GM19324 (cell line): ENCODE data around the gene TBC1D7.
A peak's percentile ranks its signal among the peaks of the same experiment; 100 is the strongest.

Source experiments
- ATAC-seq: cut with Tn5 transposase; IDR thresholded peaks from one replicate; pipeline ENCODE4 v1.9.1; 2021; ENCODE audit warnings: mild to moderate bottlenecking, moderate library complexity; ENCODE audit not compliant: unreplicated experiment, low FRiP score

TBC1D7 gene

DNA sequence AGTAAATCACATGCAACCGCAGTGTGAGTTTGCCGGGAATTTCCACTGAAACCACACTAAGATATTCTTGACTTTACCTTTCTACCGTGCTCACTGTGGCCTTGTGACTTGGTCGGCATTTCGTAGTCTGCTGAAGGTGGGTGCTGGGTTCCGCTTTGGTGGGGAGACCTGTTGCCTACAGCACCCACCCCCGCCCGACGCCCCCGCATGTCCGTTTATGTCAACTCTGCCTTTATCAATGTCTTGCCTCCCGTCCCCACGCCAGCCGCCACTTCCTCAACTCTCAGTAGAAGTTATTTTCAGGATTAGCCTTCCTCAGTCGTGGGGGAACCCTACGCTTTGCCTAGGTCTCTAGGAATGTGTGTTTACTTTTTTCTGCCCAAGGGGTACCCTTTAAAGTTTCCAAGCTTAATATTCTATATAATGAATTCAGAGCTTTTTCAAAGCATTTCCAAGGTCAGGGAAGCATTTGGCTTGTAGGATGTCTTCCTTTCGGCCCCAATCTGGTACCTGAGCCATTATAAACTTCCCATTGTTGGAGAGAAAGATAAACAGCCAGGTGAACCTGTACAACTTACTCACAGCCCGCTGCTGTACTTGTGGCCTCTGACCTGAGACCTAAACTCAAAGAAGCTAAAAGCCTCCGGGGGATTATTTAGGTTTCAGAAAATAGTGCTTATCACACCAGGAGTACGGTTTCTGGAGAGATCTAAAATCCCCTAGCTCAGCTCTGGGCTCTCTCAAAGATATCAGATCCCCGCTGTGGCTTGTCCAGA lies 54.2 kb downstream of the TBC1D7 start:
- ATAC-seq: peak; percentile 46

DNA sequence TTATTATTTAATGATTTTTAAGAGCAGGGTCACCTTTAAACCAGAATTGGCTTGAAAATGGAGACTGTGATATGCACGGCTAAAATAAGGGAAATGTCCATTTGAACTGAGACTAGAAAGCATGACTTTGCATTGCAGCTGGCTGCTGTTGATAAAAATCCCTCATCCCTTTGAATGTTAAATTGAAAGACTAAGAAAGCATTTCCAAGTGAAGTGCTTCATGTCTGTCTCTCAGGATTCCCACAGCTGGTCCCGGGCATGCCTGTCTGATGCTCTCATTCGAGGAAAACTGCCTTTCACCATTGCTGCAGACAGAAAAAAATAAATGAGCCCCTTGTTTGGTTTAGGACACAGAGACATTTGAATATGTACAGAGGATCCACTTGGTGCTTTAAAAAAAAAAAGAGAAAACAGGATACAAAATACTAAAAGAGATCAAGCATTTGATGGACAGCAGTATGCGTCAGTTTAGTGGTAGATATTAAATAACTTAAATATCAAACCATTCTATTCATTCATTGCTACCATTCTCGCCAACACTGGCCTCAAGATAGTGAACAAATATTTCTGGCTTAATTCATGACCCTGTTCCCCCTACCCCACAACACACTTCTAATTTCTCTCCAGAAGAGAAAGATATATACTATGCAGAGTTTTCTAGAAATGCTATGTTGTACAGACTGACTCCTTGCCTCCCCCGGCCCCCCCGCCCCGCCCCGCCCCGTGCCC lies 55.0 kb downstream of the TBC1D7 start:
- no peak for ATAC-seq

DNA sequence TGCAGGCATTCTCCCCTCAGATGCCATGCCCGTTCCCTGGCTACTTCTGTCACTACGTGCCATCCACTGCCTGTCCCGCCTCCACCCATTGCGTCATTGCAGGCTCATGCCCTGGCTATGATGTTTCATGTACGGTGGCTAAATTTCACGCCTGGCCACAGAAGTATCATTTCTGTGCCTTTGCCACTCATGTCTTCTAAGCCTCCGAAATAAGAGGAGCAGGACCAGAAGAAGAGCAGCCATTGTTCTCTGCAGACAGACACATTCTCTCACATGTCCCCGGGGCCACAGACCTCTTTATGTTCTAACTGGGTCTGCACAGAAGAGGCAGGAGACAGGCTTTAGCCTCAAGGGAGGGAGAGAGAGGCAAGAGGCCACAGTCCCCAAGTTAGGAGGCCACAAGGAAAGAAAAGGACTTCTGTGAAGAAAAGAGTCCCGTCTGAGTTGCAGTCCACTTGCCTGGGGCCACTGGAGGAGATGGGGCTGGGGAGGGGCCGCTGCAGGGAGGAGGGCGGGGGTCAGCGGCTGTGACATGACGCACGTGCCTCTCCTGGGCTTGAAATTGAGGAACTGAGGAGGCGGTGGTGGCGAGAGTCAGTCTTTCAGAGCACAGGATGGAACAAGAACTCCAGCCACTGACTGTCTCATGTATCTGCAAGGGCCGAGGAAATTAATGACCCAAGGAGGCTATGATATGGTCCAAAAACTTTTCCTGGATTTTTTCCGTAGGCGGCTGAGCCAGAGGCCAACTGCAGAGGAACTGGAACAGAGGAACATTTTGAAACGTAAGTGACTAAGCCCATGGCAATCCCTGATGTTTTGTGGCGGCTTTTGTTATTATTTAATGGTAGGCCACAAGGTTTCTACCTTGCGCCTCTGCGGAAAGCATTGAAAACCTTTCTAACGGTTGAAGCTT lies 55.9 kb downstream of the TBC1D7 start:
- peak; percentile 44 for ATAC-seq

DNA sequence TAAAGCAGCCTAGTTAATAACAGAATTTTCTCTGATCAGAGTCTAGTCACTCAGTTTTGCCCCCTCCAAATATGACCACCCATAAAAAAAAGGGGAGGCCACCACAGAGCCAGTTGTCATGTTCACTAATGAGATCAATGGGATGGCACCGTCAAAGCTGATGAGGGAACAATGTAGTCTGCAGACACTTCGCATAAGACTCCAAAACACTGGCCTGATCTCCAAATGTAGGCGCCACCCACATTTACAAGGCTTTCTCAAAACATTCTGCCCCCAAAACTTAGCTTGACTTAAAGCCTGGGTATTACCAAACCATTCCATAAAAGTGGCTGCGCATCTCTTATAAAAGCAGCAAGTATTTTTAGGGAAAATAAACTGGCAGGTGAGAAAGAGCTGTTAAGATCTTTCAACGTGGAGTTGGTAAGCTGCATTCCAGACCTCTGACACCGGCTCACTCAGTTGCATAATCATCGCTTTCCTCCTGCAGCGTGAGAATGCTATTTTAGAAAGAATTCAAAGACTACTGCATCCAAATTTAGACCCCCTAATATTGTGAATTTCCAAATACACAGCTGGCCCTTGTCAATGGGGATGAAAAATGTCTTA lies 59.3 kb downstream of the TBC1D7 start:
- no peak for ATAC-seq

DNA sequence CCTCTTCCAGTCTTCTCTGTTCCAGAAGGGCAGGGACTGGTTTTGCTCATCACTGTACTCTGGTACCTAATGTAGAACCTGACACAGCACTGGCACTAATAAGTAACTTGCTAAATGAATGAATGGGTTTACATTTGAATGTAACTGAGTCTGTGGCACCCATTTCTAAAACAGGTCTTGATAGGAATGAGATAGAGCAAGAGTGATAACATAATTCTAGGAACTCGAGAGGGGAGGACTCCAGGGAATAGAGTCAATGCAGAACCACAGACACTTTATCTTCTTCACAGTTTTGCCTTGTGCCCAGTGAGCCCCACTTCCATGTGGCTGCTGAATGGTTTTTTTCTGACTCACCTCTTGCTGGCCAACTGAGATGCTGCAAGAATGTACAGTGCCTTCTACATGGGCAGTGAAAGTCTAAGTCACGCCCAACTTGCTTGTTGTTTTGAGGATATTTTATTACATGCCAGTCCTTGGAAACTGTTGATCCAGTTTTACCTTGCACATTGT lies 61.1 kb downstream of the TBC1D7 start:
- no peak for ATAC-seq

DNA sequence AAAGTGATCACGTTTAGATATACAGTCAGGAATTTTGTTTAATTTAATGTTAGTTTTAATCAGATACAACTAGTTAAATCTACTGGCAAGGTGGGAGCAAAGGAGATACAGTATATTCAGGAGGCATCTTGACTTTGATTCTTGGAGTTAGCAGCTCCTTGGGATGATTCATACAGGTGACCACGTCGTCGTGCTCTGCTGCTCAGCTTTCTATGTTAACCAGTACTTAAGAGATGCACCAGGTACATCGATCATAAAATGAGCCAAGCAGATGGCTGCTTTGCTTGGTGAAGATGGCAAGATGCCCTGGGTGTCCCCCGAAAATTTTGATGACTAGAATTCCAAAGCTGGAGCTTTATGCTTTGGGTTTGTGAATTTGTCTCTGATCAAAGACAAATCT lies 64.7 kb downstream of the TBC1D7 start:
- no peak for ATAC-seq

DNA sequence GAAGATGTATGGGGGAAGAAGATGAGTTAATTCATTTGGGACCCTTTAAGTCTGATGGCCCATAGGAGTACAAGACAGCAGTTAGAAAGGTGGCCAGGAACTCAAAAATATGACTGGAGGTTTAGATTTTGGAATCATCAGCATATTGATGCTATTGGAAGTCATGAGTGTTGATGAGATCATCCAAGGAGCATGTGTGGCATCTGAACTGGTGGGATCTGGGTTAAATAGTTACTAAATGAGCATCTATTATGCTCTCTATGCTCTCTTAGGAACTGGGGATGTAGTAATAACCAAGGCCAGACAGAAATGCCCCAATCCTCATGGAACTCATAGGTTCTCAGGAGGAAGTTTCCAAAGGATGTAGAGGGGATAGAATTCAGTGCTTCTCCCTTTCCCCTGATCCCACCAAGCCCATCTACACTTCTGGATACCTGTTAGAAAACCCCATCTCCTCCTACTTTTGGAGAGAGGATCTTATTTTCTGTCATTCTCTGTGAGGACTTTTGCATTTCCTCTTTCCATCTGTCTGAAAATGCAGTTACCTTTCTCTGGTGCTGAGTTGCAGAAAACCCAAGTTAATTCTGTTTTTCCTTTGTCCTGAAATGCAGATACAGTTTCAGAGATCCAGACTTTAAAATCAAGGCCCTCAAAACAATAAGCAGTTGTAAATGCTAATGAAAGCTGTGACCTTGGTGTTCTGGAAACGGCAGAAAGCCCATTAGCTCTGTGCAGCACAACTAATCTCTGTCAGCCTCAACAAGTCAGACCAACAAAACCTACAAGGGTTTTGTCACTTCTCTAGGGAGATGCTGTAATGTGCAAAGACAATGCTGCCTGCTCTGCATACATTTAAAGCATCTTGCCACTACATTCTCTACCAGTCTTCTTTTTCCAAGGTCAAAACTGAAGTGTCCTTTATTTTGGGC lies 65.8 kb downstream of the TBC1D7 start:
- no peak for ATAC-seq

DNA sequence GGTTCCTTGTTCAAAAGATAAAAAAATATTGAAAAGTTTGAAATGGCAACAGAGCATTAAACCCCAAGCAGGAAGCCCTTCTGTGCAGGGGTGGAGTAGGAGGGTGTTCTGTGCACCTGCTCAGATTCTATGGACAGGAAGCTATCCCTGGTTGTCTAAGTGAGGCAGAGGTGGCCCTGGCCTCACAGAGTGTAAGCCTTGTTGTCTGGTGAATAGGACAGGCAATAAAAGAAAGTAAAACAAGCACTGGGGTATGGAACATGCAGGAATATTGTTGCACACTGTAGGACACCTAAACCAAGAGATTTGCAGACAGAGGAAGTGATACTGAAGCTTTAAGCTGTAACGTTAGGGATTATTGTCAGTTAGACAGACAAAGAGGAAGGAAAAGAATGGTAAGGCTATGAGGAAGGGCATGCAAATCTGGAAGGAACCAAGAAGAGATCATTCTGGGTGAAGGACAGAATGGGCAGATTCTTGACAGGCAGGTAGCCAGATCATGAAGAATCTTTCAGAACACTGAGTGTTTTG lies 66.8 kb downstream of the TBC1D7 start:
- peak; percentile 66 for ATAC-seq

DNA sequence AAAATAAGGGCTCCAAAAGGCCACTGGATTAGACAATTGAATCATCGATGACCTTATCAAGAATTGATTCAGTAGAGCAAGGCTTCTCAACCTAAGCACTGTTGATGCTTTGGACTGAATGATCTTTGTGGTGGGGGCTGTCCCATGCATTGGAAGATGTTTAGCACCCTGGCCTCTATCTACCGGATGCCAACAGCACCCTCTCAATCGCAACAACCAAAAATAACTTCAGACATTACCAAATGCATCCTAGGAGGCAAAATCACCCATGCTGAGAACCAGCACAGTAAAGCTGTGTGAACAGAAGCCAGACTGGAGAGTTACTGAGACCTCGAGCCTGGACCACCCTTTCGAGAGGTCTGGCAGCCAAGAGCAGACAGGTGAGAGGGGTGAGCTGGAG lies 67.5 kb downstream of the TBC1D7 start:
- ATAC-seq: no peak

DNA sequence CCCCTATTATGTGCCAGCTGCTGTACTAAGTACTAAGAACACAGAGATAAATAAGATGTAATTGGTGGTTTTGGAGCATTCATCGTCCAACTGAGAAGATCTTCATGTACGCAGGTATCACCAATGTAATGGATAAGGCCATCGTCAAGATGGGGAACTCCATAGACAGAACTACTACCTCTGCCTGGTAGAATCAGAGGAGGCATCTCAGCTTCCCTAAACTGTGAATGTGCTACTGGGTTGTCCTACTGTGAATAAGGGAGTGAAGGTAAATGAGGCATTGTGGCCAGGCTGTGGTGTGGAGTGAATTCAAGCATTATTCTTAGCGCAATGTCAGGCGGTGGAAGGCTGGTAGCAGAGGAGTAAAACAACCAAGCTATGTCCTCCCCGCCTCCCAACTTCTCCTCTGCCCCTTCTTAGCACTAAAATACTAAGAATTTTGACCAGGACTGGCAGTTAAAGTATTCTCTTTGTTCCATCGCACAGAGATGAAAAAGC lies 68.2 kb downstream of the TBC1D7 start:
- no peak for ATAC-seq

DNA sequence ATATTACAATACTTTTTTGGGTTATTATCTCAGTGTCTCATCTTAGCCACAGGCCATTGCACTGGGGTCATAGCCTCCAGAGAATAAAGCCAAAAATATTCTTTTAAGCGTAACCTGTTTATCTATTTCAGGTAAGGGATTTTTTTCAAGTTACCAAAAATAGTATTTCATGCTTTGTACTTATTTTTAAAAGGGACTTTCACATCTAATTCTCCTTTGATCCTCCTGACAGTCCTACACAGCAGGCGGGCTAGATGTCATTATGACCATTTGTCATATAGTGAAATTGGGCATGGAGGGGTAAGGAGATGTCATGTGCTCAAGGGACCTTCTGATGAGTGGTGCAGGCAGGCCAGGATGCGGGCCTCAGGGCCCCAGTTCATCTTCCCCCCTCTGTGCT lies 68.9 kb downstream of the TBC1D7 start:
- no peak for ATAC-seq

DNA sequence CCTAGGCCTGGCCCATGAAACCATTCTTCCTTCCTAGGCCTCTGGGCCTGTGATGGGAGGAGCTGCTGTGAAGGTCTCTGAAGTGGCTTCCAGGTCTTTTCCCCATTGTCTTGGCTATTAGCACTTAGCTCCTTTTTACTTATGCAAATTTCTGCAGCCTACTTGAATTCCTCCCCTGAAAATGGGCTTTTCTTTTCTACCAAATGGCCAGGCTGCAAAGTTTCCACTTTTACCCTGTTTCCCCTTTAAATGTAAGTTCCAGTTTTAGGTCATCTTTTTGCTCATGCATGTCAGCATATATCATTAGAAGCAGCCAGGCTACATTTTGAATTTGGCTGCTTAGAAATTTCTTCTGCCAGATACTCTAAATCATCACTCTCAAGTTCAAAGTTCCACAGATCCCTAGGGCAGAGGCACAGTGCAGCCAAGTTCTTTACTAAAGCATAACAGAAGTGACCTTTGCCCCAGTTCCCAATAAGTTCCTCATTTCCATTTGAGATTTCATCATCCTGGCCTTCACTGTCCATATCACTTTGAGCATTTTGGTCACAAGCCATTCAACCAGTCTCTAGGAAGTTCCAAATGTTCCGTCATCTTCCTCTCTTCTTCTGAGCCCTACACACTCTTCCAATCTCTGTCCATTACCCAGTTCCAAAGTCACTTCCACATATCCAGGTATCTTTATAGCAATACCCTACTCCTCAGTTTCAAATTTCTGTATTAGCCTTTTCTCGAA lies 71.9 kb downstream of the TBC1D7 start:
- no peak for ATAC-seq
